ENCODE measurements around the gene ZC3H7B. TPM values are rescaled to one million over a fixed set of nuclear protein-coding genes. Genes with fewer than 3 reads are reported as not detected.

Gene ZC3H7B
- total RNA-seq, 1 experiment from 2014 or later = 53.4 TPM

GRCh38 chr22:41377846-41378245 is 76.5 kb downstream of the ZC3H7B start:
- BruUV-seq (replicated peaks) = no TSS peak
- DNase-seq (ENCODE audit: unreplicated experiment) = no peak
- ChIA-PET CTCF (interaction anchor here (1.2 to 3.0 kb wide), 2 partner anchors 11 to 149 kb away, joined by 5 to 10 read pairs; no protein-coding TSS in a partner anchor), POLR2A (interaction anchor here (0.7 to 1.0 kb wide), 3 partner anchors 89 to 244 kb away, joined by 3 read pairs; partner anchors contain the start of gene XRCC6)
- Mint-ChIP-seq H3K9me3 (ENCODE audit: unreplicated experiment) (no peaks in the 10 kb centered on the region), H3K27ac (ENCODE audit: low read depth, unreplicated experiment) (no peak overlapping the region), H3K4me3 (ENCODE audit: unreplicated experiment) (no peak overlapping the region), H3K27me3 (ENCODE audit: insufficient read depth, unreplicated experiment) (no peaks in the 10 kb centered on the region), H3K4me1 (ENCODE audit: insufficient read depth, unreplicated experiment) (no peaks in the 10 kb centered on the region), H3K36me3 (ENCODE audit: insufficient read depth, unreplicated experiment) (peaks cover 7% of the 10 kb centered on the region)
- intact Hi-C loops (cut with micrococcal nuclease) = no loop called here
- no peak for TF ChIP-seq CTCF (IDR thresholded peaks at IDR 0.05; ENCODE audit: unreplicated experiment)

GRCh38 chr22:41380993-41381328 is 79.6 kb downstream of the ZC3H7B start:
- intact Hi-C loops (cut with micrococcal nuclease) = loop anchor here (2.0 to 10.0 kb wide), 2 partner anchors 96 to 124 kb away; partner anchors contain the start of gene RANGAP1
- Mint-ChIP-seq H3K9me3 (ENCODE audit: unreplicated experiment) (no peaks in the 10 kb centered on the region), H3K27ac (ENCODE audit: low read depth, unreplicated experiment) (peak overlapping the region; percentile 95), H3K4me3 (ENCODE audit: unreplicated experiment) (peak overlapping the region; percentile 78), H3K27me3 (ENCODE audit: insufficient read depth, unreplicated experiment) (no peaks in the 10 kb centered on the region), H3K36me3 (ENCODE audit: insufficient read depth, unreplicated experiment) (peaks cover 7% of the 10 kb centered on the region), H3K4me1 (ENCODE audit: insufficient read depth, unreplicated experiment) (peaks cover 6% of the 10 kb centered on the region)
- ChIA-PET POLR2A (interaction anchor here (0.6 to 4.2 kb wide), 34 partner anchors 8 to 524 kb away, joined by 3 to 49 read pairs (median 4); partner anchors contain the start of genes ACO2, DESI1, PHF5A and PMM1), CTCF (interaction anchor here (0.6 to 1.5 kb wide), 4 partner anchors 13 to 137 kb away, joined by 3 to 6 read pairs (median 4); no protein-coding TSS in a partner anchor)
- DNase-seq (ENCODE audit: unreplicated experiment) = peak; percentile 91
- no TSS peak for BruUV-seq (replicated peaks)
- TF ChIP-seq CTCF (IDR thresholded peaks at IDR 0.05; ENCODE audit: unreplicated experiment) = no peak

GRCh38 chr22:41381329-41382097 is 80.2 kb downstream of the ZC3H7B start, which contains the start of gene TEF:
Gene TEF (plus strand): TSS chr22:41381942. CDS start chr22:41382045, 103 bp downstream.
- peak within 1 kb of the TSS; percentile 78 for H3K4me3 Mint-ChIP-seq (ENCODE audit: unreplicated experiment)
- CTCF ChIA-PET = interaction anchor here (1.5 kb wide), 1 partner anchor 22 kb away, joined by 4 read pairs; no protein-coding TSS in a partner anchor
- H3K9me3 Mint-ChIP-seq (ENCODE audit: unreplicated experiment) = no peaks in the 10 kb centered on the region
- peak; percentile 97 for DNase-seq (ENCODE audit: unreplicated experiment)
- POLR2A ChIA-PET = interaction anchor here (0.6 to 4.2 kb wide), 35 partner anchors 9 to 525 kb away, joined by 3 to 49 read pairs (median 4); partner anchors contain the start of genes ACO2, DESI1, PHF5A and PMM1
- peaks cover 6% of the 10 kb centered on the region for H3K4me1 Mint-ChIP-seq (ENCODE audit: insufficient read depth, unreplicated experiment)
- no peak for TF ChIP-seq CTCF (IDR thresholded peaks at IDR 0.05; ENCODE audit: unreplicated experiment)
- no TSS peak for BruUV-seq (replicated peaks)
- peaks cover 7% of the 10 kb centered on the region for H3K36me3 Mint-ChIP-seq (ENCODE audit: insufficient read depth, unreplicated experiment)
- no peaks in the 10 kb centered on the region for H3K27me3 Mint-ChIP-seq (ENCODE audit: insufficient read depth, unreplicated experiment)
- peak within 1 kb of the TSS; percentile 95 for H3K27ac Mint-ChIP-seq (ENCODE audit: low read depth, unreplicated experiment)
- intact Hi-C loops (cut with micrococcal nuclease) = loop anchor here (2.0 to 10.0 kb wide), 2 partner anchors 97 to 125 kb away; partner anchors contain the start of gene RANGAP1

GRCh38 chr22:41382098-41382578 is 80.8 kb downstream of the ZC3H7B start:
- POLR2A ChIA-PET = interaction anchor here (0.6 to 4.2 kb wide), 22 partner anchors 10 to 525 kb away, joined by 3 to 49 read pairs (median 8); partner anchors contain the start of genes ACO2, DESI1, PHF5A and PMM1
- no peaks in the 10 kb centered on the region for H3K9me3 Mint-ChIP-seq (ENCODE audit: unreplicated experiment)
- CTCF ChIA-PET = no interaction called here
- BruUV-seq (replicated peaks) = no TSS peak
- no peak for DNase-seq (ENCODE audit: unreplicated experiment)
- peaks cover 6% of the 10 kb centered on the region for H3K4me1 Mint-ChIP-seq (ENCODE audit: insufficient read depth, unreplicated experiment)
- intact Hi-C loops (cut with micrococcal nuclease) = loop anchor here (10.0 kb wide), 1 partner anchor 97 kb away; the partner anchor contains the start of gene RANGAP1
- no peak for TF ChIP-seq CTCF (IDR thresholded peaks at IDR 0.05; ENCODE audit: unreplicated experiment)
- peak overlapping the region; percentile 95 for H3K27ac Mint-ChIP-seq (ENCODE audit: low read depth, unreplicated experiment)
- no peaks in the 10 kb centered on the region for H3K27me3 Mint-ChIP-seq (ENCODE audit: insufficient read depth, unreplicated experiment)
- peaks cover 7% of the 10 kb centered on the region for H3K36me3 Mint-ChIP-seq (ENCODE audit: insufficient read depth, unreplicated experiment)
- peak overlapping the region; percentile 78 for H3K4me3 Mint-ChIP-seq (ENCODE audit: unreplicated experiment)

Data from MCF 10A (cell line).